SK-N-MC (cell line): ENCODE measurements around the gene BICC1.

Source experiments
- DNase-seq: peaks from one replicate; pipeline ENCODE4 v3.0.0-alpha.2; 2011; ENCODE audit warnings: low read depth, low spot score
- H3K27ac ChIP-seq: fragments of 200-600 bp; sonication (generic); 2 replicates; pipeline ENCODE4 v1.5.1; 2016; ENCODE audit warnings: mixed run types
- H3K36me3 ChIP-seq: fragments of 200-600 bp; sonication (generic); 2 replicates; pipeline ENCODE4 v1.6.1; 2017; ENCODE audit warnings: antibody characterized with exemption, low read length, mixed read lengths; ENCODE audit not compliant: insufficient read depth
- H3K4me3 ChIP-seq: fragments of 200-600 bp; sonication (generic); 2 replicates; pipeline ENCODE4 v1.5.1; 2016
- H3K9ac ChIP-seq: fragments of 200-600 bp; sonication (generic); 2 replicates; pipeline ENCODE4 v1.8.0; 2017; ENCODE audit warnings: mixed run types, mixed read lengths; ENCODE audit not compliant: insufficient read length
- H3K9me3 ChIP-seq: fragments of 200-600 bp; sonication (generic); 2 replicates; pipeline ENCODE4 v1.6.1; 2017; ENCODE audit warnings: low read depth, mild to moderate bottlenecking, antibody characterized with exemption, low read length, moderate library complexity, mixed read lengths
- EZH2 ChIP-seq: fragments of 200-600 bp; sonication (generic); IDR thresholded peaks from one replicate; pipeline ENCODE4 v1.6.1; 2017; ENCODE audit warnings: antibody characterized with exemption
- FOXP2 ChIP-seq: optimal IDR thresholded peaks from 2 replicates; pipeline ENCODE3; 2011; ENCODE audit warnings: mild to moderate bottlenecking, moderate library complexity; ENCODE audit not compliant: insufficient read depth; ENCODE audit errors: extremely low read length, control extremely low read depth
- POLR2AphosphoS5 ChIP-seq: IDR thresholded peaks from 2 replicates; pipeline ENCODE4 v1.6.1; 2012; ENCODE audit warnings: mild to moderate bottlenecking, low read depth, low read length, borderline replicate concordance

The BICC1 gene

GRCh38 chr10:58567652-58568051, 55.0 kb downstream of the BICC1 start:
- no peak overlapping the region for H3K9ac ChIP-seq
- no peak overlapping the region for H3K4me3 ChIP-seq
- no peak overlapping the region for H3K27ac ChIP-seq
- DNase-seq: no peak
- TF ChIP-seq POLR2AphosphoS5 (no peak), FOXP2 (no peak), EZH2 (no peak)
- no peaks in the 10 kb centered on the region for H3K36me3 ChIP-seq
- no peaks in the 10 kb centered on the region for H3K9me3 ChIP-seq

DNA sequence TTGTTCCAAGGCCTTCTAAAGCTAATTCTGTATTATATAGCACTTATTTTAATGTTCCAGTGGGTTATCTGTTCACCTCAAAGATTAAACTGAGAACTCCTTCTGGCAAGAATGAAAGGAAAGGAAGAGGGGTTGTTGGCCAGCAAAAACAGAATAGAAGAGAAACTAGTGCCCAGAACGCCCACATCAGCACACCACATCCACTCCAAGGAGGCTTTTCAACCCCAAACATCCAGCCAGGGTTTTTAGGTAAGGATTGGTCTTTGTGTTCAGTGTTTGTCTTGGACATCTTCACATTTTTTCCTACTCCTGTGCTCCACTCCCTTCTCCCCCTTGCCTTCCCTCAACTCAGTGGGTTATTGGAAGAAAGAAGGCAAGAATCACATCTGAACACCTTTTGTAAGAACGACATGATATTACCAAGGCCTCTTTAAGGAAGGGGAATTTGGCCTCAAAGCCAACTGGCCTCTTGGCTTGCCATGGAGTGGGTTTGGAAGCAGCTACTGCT, 55.8 kb downstream of the BICC1 start:
- Histone ChIP-seq H3K36me3 (no peaks in the 10 kb centered on the region), H3K9me3 (no peaks in the 10 kb centered on the region), H3K27ac (no peak overlapping the region), H3K9ac (no peak overlapping the region), H3K4me3 (no peak overlapping the region)
- DNase-seq: no peak
- no peak for TF ChIP-seq POLR2AphosphoS5

- no peaks in the 10 kb centered on the region for H3K36me3 ChIP-seq
- no peak for TF ChIP-seq EZH2
- TF ChIP-seq FOXP2: no peak
- TF ChIP-seq POLR2AphosphoS5: no peak
- DNase-seq: no peak
- no peak overlapping the region for H3K9ac ChIP-seq
- no peak overlapping the region for H3K27ac ChIP-seq
- no peaks in the 10 kb centered on the region for H3K9me3 ChIP-seq
- no peak overlapping the region for H3K4me3 ChIP-seq
These were observed 57.6 kb downstream of the BICC1 start for GRCh38 chr10:58570307-58570723.

DNA sequence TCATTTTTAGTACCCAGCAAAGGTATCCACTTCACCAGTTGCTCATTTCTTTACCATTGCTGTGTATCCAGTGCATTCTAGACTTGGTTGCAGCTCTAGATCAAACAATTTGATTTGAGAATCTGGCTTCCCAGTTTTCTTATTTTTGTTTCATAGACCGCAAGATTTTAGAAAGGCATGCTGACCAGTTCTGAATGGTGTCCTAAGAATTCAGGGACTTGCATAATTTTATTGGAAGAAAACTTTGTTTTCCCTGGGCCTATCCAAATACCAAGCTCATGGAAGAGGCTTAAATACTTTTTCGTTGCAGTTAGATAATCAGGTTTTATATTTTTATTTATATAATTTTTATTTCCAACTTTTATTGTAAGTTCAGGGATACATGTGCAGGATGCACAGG, 58.3 kb downstream of the BICC1 start:
- Histone ChIP-seq H3K9ac (no peak overlapping the region), H3K4me3 (no peak overlapping the region), H3K27ac (no peak overlapping the region), H3K36me3 (no peaks in the 10 kb centered on the region), H3K9me3 (no peaks in the 10 kb centered on the region)
- TF ChIP-seq FOXP2 (no peak), POLR2AphosphoS5 (no peak), EZH2 (no peak)
- no peak for DNase-seq

DNA sequence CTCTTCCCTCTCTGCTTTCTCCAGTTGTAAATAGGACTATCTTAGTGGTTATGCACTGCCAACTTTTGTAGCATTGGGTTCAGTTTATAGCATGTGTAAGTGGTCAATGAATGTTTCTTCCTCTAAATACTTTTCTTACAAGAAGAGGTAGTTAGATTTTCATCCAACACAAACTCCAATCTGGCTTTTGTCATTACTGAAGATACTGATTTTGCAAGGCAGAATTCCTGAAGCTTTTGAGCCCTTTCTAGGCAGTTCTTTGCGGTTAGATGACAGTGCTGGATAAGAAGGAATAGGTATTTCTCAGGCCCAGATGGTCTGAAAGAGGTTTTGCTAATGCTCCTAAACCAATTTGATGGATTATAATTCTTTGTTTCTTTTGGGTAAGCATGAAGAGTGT, 60.5 kb downstream of the BICC1 start:
- Histone ChIP-seq H3K36me3 (no peaks in the 10 kb centered on the region), H3K9me3 (no peaks in the 10 kb centered on the region), H3K4me3 (no peak overlapping the region), H3K9ac (no peak overlapping the region), H3K27ac (no peak overlapping the region)
- DNase-seq: no peak
- TF ChIP-seq POLR2AphosphoS5 (no peak), EZH2 (no peak), FOXP2 (no peak)

GRCh38 chr10:58574058-58574457, 61.4 kb downstream of the BICC1 start:
- Histone ChIP-seq H3K9ac (no peak overlapping the region), H3K27ac (no peak overlapping the region), H3K9me3 (no peaks in the 10 kb centered on the region), H3K36me3 (no peaks in the 10 kb centered on the region), H3K4me3 (no peak overlapping the region)
- no peak for DNase-seq
- no peak for TF ChIP-seq EZH2
- no peak for TF ChIP-seq FOXP2
- TF ChIP-seq POLR2AphosphoS5: no peak

DNA sequence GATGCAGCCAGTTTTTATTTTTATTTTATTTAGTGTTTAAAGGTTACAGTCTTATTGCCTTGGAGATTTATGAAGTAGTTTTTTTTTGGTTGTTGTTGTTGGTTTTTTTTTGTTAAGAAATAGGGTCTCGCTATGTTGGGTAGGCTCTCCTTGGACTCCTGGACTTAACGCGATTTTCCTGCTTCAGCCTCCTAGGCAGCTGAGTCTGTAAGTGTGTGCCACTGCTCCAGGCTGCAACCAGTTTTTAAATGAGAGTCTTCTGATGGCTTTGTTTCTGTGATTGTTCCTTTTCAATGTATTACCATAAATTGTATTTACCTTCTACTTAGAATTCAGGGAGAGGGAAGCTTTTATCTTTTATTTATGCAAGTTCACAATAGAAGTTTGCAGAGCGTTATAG, 62.8 kb downstream of the BICC1 start:
- H3K9me3 ChIP-seq: no peaks in the 10 kb centered on the region
- no peak overlapping the region for H3K4me3 ChIP-seq
- H3K27ac ChIP-seq: no peak overlapping the region
- no peaks in the 10 kb centered on the region for H3K36me3 ChIP-seq
- H3K9ac ChIP-seq: no peak overlapping the region
- DNase-seq: no peak
- TF ChIP-seq FOXP2 (no peak), POLR2AphosphoS5 (no peak), EZH2 (no peak)

- Histone ChIP-seq H3K27ac (no peak overlapping the region), H3K4me3 (no peak overlapping the region), H3K9ac (no peak overlapping the region), H3K36me3 (no peaks in the 10 kb centered on the region), H3K9me3 (no peaks in the 10 kb centered on the region)
- no peak for DNase-seq
- TF ChIP-seq POLR2AphosphoS5: no peak
- no peak for TF ChIP-seq EZH2
- TF ChIP-seq FOXP2: no peak
These were observed 64.2 kb downstream of the BICC1 start for GRCh38 chr10:58576751-58577436.

DNA sequence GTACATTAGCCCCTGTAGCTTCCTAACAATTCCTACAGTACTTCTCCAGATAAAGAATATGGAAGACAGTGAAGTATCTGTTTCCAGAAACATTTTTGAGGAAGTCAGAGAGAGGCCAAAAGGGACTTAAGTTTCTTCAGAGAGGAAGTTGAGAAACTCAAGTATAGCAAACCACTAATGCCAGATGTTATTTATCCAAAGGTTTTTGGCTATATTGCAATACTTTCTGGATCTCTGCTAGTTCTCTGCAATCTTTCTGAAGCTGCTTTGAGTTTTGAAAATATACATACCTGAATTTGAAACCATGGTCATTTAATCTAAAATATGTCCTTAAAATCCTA, 64.7 kb downstream of the BICC1 start:
- H3K27ac ChIP-seq: no peak overlapping the region
- DNase-seq: no peak
- no peak for TF ChIP-seq EZH2
- no peak for TF ChIP-seq FOXP2
- TF ChIP-seq POLR2AphosphoS5: no peak
- H3K4me3 ChIP-seq: no peak overlapping the region
- H3K9me3 ChIP-seq: no peaks in the 10 kb centered on the region
- no peaks in the 10 kb centered on the region for H3K36me3 ChIP-seq
- no peak overlapping the region for H3K9ac ChIP-seq
